ENCODE results near the gene BLNK.
"Not testable (repeated sequence)": the region's sequence is repeated elsewhere in the genome, so short reads cannot be mapped to it uniquely, and the experiment has no call there.

The BLNK gene

DNA sequence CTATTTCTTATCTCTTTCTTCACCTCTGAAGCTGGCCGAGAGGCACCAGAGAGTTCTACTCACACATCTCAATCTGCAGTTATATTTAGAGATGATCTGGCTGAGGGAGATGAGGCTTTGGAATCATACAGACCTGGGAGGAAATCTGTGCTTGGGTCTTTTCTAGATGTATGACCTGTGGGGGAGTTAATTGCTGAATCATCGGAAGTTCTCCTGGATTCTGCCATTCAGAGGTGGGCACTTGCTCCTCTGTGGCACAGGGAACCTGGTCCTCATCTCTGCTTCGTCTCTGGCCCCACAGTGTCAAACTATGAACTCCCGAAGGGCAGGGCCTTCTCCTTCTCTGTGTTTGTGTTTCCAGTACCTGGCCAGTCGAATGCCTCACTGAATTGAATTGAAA is 52.5 kb downstream of the BLNK start:
- DNase-seq, result no peak

DNA sequence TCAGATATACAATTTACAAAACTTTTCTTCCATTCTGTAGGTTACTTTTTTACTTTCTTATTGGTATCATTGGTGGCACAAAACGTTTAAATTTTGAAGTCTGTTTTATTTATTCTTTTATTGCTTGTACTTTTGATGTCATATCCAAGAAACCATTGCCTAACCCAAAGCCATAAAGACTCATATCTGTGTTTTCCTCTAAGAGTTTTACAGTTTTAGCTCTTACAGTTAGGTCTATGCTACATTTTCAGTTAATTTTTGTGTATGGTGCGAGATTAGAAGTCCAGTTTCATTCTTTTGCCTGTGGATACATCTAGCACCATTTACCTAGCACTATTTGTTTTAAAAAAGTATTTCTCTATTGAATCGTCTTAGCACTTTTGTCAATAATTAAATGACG is 53.7 kb downstream of the BLNK start:
- no peak for DNase-seq

DNA sequence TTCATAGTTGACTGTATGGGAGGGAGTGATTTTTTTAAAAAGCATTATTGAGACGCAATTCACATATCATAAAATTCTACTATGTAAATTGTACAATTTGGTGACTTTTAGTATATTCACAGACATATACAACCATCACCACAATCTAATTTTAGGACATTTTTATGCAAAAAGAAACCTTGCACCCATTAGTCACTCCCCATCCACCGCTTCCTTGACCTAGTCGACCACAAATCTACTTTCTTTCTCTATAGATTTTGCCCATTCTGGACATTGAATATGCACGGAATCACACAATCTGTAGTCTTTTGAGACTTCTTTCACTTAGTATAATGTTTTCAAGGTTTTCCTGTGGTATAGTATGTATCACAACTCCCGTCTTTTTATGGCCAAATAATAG is 54.6 kb downstream of the BLNK start:
- no peak for DNase-seq

DNA sequence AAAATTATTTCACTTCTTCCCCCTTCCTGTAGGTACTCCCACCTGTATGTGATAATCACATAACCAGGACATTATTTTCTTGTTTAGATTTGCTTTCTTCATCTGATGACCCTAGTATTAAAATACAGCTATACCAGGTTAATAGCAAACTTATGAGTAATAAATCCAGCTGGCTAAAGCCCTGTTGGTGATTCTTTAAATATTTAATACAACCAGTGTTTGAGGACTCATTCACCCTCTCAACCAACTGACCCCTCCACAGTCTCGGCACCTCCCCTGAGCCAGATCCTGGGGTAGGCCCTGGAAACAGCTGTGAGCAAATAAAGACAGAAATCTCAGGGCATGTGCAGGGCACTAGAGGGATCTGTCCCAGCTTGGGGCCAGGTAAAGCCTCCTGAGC is 58.5 kb downstream of the BLNK start:
- no peak for DNase-seq

DNA sequence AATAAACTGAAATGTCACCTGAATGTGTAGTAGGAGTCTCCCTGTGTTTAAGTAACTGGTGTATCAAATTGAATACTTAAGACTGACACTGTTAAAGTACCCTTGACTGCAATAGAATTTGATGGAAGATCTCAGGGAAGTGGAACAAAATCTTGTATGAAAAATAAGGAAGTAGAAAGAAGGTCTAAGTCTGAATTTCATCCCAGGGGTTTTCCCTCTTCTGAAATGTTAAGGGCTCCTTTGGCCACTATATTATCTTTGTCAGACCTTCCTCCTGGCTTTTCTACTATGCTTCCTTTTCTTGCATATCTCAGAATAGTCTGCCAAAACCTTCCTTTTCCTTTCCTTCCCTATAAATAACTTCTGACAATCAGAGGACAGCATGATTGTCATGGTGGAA is 59.6 kb downstream of the BLNK start:
- DNase-seq, result no peak

DNA sequence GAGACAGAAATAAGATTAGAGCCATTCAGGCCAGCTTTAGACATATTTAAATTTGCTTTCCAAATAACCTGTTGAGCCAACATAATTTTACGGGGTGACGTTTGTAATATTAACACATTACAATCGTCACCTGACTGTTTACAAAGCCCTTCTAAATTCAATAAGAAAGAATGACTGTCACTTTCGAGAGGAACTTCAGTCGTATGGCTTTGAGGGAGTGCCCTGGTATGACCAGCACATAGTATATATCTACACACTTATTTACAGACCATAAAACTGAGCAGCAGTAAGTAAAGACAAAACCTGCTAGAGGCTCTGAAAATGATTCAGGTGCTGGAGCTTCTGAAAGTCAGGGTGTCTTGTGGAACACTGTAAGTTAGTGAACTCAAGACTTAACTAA is 62.4 kb downstream of the BLNK start:
- DNase-seq, result no peak

DNA sequence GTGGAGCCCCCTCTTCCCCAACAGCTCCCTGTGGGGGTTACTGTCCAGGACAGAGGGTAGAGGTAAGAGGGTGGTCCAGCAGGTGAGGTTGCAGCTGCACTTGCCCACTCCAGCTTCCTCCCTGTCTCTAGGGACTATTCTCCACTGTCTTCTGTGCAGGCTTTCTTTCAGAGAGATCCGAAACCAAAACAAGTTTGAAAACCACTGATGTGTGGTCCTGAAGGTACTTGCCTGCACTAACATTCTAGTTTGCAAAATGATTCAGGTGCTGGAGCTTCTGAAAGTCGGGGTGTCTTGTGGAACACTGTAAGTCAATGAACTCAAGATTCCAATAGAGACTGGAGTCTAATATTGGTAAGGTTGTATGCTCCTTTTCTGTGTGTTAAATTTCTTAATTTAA is 63.1 kb downstream of the BLNK start:
- no peak for DNase-seq

DNA sequence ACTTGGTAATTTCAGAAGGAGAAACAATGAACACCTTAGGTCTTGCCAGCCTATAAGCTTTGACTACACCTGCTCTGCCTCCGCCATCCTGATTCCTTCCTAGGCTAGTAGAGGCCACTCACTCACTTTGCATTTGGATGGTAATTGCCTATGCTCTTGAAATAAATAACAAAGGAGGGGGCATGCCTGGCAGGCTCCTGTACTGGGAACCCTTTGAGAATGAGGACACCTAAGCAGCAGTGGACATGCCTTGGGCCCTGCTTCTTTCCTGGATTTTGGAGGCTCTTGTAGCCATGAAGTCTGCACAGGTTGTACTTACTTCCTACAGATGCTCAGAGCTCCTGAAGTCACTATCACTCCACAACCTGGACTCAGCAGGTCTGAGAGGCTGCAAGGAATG is 65.8 kb downstream of the BLNK start:
- no peak for DNase-seq

DNA sequence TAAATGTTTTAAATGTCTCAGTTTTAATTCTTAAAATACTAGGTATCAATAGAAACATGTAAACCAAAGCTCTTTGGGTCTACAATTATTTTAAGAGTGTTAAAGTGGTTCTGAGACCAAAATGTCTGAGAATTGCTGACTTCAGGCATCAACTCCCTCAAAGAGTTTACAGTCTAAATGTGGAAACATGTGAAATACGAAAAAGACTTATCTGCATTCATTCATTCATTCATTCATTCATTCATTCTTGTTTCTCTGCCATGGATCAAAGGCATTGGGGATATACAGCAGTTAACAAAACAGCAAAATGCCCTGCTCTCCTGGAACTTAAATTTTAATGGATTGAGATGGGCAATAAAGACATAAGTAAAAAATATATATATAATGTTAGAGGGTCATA is 69.8 kb downstream of the BLNK start:
- DNase-seq, result no peak

DNA sequence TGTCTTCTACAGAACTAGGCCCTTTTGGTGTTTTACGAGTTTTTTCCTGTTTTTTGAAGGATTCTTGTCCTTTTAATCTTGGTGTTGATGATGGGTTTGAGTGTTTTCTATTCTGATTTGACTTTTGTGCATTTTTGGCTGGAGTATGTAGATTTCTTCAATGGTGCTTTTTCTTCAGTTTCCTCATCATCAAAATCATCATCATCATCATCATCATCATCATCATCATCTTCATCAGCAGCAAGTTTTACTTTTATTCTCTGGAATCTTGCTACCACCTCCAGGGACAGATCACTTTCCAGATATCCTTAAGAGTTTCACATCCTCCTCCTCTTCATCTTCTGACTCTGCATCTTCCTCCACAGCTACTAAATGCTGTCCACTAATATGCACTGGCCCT is 81.9 kb downstream of the BLNK start:
- not testable (repeated sequence) for DNase-seq

DNA sequence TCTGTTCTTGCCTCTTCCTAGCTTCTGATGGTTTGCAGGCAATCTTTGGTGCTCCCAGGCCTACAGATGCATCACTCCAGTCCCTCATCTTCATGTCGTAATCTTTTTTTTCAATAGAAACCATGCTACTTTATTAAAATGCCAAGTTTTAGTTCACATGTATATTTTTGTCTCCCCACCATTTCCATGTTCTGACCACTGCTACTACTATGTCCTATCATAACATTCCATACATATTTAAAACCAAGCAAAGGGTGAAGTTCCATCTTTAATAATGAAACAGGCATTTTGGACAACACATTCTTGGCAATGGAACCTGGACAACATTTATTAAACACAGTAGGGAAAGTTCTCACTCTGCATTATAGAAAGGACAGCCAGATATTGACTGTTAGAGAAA is 82.5 kb downstream of the BLNK start:
- no peak for DNase-seq

DNA sequence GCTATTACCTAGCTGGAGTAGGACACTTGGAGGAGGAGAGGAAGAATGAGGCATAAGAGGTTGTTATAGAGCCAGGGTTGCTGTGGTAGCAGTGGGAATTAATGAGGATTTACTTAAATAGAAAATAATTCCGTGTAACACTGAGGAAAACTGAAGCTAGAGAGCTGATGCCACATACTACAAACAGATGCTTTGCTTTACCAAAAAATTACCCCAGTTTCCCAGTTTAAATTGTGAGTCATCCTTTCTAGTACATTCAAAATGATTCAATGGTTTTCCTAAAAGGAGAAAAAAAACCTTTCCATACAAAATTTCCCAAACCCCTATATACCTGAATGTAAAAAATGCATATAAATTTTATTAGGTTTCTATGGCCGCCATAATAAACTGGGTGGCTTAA is 82.9 kb downstream of the BLNK start:
- DNase-seq, result no peak

DNA sequence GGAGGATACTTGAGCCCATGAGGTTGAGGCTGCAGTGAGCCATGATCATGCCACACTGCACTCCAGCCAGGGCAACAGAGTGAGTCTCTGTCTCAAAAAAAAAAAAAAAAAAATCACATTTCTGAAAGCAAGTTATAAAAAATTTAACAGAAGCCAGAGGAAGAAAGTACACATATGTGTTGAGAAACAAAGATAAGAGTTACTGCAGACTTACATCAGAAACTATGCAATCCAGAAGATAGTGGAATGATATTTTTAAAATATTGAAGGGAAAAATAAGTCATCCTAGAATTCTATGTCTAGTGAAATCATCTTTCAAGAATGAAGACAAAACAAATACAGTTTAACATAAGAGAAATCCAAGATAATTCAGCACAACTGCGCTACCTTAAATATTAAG is 94.4 kb downstream of the BLNK start:
- DNase-seq, result no peak

DNA sequence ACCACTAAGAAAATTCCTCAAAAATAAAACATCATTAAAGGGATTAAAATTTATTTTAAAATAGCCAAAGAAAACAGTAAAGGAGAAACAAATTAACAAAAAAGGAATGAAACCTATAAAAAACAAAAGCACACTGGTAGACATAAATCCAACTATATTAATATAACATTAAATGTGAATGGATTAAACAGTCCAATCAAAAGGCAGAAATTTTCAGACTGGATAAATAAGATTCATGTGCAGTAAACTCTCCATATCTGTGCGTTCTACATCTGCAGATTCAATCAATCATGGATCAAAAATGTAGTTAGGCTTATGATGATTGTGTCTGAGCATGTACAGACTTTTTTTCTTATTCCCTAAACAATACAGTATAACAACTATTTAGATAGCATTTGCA is 98.7 kb downstream of the BLNK start:
- DNase-seq, result no peak

DNA sequence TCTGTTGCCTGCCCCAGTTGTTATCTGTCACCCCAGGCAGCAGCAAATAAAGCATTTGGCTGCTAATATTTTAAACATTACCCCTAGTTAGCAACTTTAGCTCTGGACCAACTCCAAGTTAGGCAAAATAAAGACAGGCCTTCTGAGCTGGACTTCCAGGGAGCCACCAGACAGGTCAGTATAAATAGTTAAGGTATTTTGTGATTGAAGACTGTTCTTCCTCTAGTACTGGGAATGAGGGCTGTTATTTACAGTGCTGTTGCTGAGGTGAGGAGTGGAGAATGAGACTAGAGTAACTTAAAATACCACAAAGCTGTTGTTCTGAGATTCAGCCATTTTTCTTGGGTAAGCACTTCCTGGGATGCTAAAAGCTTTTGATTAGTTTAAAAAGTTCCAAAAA is 101.1 kb downstream of the BLNK start:
- no peak for DNase-seq

DNA sequence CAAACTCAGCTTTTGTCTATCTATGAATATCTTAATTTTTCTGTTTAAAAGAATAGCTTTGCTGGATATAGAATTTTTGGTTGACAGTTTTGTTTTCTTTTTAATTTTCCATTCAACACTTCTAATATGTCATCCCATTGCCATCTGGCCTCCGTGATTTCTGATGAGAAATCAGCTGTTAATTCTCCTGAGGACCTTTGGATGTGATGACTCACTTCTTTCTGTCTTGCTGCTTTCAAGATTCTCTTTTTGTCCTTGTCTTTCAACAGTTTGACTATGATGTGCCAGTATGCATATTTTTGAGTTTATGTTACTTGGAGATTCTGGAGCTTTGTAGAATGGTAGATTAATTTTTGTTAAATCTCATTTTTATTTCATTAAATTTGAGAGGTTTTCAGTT is 102.8 kb downstream of the BLNK start:
- DNase-seq, result no peak

DNA sequence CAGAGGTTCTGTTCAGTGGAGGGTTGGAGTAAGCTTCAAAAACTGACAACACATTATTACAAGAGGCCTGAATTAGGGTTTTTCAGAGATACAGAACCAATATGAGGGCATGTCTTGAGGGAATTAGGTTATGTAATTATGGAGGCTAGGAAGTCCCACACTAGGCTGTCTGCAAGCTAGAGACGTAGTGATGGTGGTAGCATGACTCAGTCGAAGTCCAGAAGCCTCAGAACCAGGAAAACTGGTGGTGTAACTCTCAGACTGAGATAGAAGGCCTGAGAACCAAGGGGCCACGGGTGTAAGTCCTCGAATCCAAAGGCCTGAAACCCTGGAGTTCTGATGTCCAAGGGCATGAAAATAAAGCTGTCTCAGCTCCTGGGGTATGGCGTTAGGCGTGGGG is 105.6 kb downstream of the BLNK start:
- DNase-seq, result no peak

DNA sequence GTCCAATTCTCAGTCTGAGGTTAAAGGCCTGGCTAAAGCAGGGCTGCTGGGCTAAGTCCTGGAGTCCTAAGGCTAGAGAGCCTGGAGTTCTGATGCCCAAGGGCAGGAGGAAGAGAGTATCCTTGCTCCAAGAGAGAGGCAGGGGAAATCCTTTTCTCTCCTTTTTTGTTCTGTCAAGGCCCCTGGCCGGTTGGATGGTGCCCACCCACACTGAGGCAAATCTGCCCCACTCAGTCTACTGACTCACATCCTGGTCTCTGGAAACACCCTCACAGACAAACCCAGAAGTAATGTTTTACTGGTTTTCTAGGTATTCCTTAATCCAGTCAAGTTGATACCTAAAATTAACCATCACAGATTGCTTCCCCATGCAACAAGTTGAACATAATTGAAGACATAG is 118.3 kb downstream of the BLNK start:
- no peak for DNase-seq

DNA sequence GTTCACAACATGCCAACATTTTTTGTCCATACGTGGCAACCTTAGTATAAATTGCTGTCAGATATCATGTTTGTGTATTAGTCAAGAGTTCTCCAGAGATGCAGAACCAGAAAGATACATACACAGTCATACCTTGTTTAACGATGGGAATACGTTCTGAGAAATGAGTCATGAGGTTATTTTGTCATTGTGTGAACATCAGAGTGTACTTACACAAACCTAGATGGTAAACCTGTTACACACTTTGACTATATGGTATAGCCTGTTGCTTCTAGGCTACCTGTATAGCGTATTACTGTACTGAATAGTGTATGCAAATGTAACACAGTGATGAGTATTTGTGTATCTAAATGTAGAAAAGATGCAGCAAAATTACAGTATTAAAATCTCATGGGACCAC is 118.9 kb downstream of the BLNK start:
- DNase-seq, result no peak
